Immature natural killer cell (primary cell): Measurements from ENCODE around the gene BRIP1. TPM values are rescaled to one million over a fixed set of nuclear protein-coding genes. Genes with fewer than 3 reads are reported as not detected.

Experiments
- DNase-seq, 3 donors: peaks; one replicate each; pipeline ENCODE4 v3.0.0; 2022; ENCODE audit warnings: mixed read lengths in 1 of 3
- H3K27ac Mint-ChIP-seq, 6 donors: one replicate each; pipeline ENCODE4 v1.8.0; 2020; ENCODE audit warnings: mixed read lengths in 6 of 6, mild to moderate bottlenecking in 5 of 6, inconsistent platforms in 4 of 6, moderate library complexity in 3 of 6
- H3K27me3 Mint-ChIP-seq, 3 donors: one replicate each; pipeline ENCODE4 v1.8.0; 2020 to 2021; ENCODE audit warnings: low read depth in 3 of 3, mild to moderate bottlenecking in 3 of 3, mixed read lengths in 3 of 3, moderate library complexity in 3 of 3, inconsistent platforms in 1 of 3
- H3K36me3 Mint-ChIP-seq, 3 donors: one replicate each; pipeline ENCODE4 v1.8.0; 2020; ENCODE audit warnings: mixed read lengths in 3 of 3, inconsistent platforms in 2 of 3, mild to moderate bottlenecking in 2 of 3
- H3K4me1 Mint-ChIP-seq, 2 donors: one replicate each; pipeline ENCODE4 v1.8.0; 2020; ENCODE audit warnings: inconsistent platforms in 2 of 2, mild to moderate bottlenecking in 2 of 2, mixed read lengths in 2 of 2, moderate library complexity in 1 of 2
- H3K4me3 Mint-ChIP-seq, 5 donors: one replicate each; pipeline ENCODE4 v1.8.0; 2020; ENCODE audit warnings: mild to moderate bottlenecking in 5 of 5, mixed read lengths in 5 of 5, inconsistent platforms in 3 of 5, moderate library complexity in 3 of 5
- H3K9me3 Mint-ChIP-seq, 6 donors: one replicate each; pipeline ENCODE4 v1.8.0; 2020; ENCODE audit warnings: mild to moderate bottlenecking in 6 of 6, mixed read lengths in 6 of 6, inconsistent platforms in 4 of 6, moderate library complexity in 3 of 6
- polyA plus RNA-seq, 3 donors: library from polyadenylated mRNA; unstranded; fragments of 300-500 nt; fragmentation: Illumina TruSeq; gene quantifications; one replicate each; pipeline ENCODE4 v1.2.3, GENCODE V29; 2021

The BRIP1 gene
- polyA plus RNA-seq, 3 donors from 2014 or later: 0.68 to 2.4 (median 0.72) TPM

GRCh38 chr17:61715348-61715747, 148.0 kb downstream of the BRIP1 start:
- no peak overlapping the region for H3K4me3 Mint-ChIP-seq
- DNase-seq: no peak
- no peaks in the 10 kb centered on the region for H3K4me1 Mint-ChIP-seq
- H3K36me3 Mint-ChIP-seq: peaks cover 10 to 23% (median 18%) of the 10 kb centered on the region in 3 donors
- no peak overlapping the region for H3K27ac Mint-ChIP-seq
- peaks cover 0 to 28% (median 16%) of the 10 kb centered on the region in 6 donors for H3K9me3 Mint-ChIP-seq
- peaks cover 0 to 3% (median 1%) of the 10 kb centered on the region in 3 donors for H3K27me3 Mint-ChIP-seq

- peaks cover 0 to 28% (median 16%) of the 10 kb centered on the region in 6 donors for H3K9me3 Mint-ChIP-seq
- no peak overlapping the region for H3K4me3 Mint-ChIP-seq
- H3K27ac Mint-ChIP-seq: no peak overlapping the region
- no peak for DNase-seq
- H3K36me3 Mint-ChIP-seq: peaks cover 10 to 21% (median 18%) of the 10 kb centered on the region in 3 donors
- peaks cover 0 to 3% (median 1%) of the 10 kb centered on the region in 3 donors for H3K27me3 Mint-ChIP-seq
- no peaks in the 10 kb centered on the region for H3K4me1 Mint-ChIP-seq
These were observed 149.0 kb downstream of the BRIP1 start for GRCh38 chr17:61714300-61714699.

- no peaks in the 10 kb centered on the region for H3K4me1 Mint-ChIP-seq
- peaks cover 0 to 3% (median 1%) of the 10 kb centered on the region in 3 donors for H3K27me3 Mint-ChIP-seq
- no peak overlapping the region for H3K4me3 Mint-ChIP-seq
- H3K36me3 Mint-ChIP-seq: peaks cover 8 to 29% (median 19%) of the 10 kb centered on the region in 3 donors
- DNase-seq: no peak
- H3K27ac Mint-ChIP-seq: no peak overlapping the region
- peaks cover 0 to 20% (median 12%) of the 10 kb centered on the region in 6 donors for H3K9me3 Mint-ChIP-seq
These were observed 150.3 kb downstream of the BRIP1 start for GRCh38 chr17:61713035-61713434.

- no peak overlapping the region for H3K27ac Mint-ChIP-seq
These were observed 152.8 kb downstream of the BRIP1 start for GRCh38 chr17:61710546-61710945.

GRCh38 chr17:61709567-61709966, 153.8 kb downstream of the BRIP1 start:
- H3K27me3 Mint-ChIP-seq: peaks cover 0 to 3% (median 2%) of the 10 kb centered on the region in 3 donors
- H3K4me3 Mint-ChIP-seq: no peak overlapping the region
- H3K9me3 Mint-ChIP-seq: peaks cover 0 to 11% (median 0%) of the 10 kb centered on the region in 6 donors
- peaks cover 4 to 27% (median 8%) of the 10 kb centered on the region in 3 donors for H3K36me3 Mint-ChIP-seq
- no peak overlapping the region for H3K27ac Mint-ChIP-seq
- DNase-seq: no peak
- no peaks in the 10 kb centered on the region for H3K4me1 Mint-ChIP-seq

More at GRCh38 chr17:61710546-61710945, 152.8 kb downstream of the BRIP1 start:
- DNase-seq: no peak
- no peaks in the 10 kb centered on the region for H3K4me1 Mint-ChIP-seq
- H3K4me3 Mint-ChIP-seq: no peak overlapping the region
- H3K36me3 Mint-ChIP-seq: peaks cover 4 to 28% (median 8%) of the 10 kb centered on the region in 3 donors
- peaks cover 0 to 8% (median 0%) of the 10 kb centered on the region in 6 donors for H3K9me3 Mint-ChIP-seq
- H3K27me3 Mint-ChIP-seq: peaks cover 0 to 3% (median 2%) of the 10 kb centered on the region in 3 donors

GRCh38 chr17:61704935-61705449, 158.3 kb downstream of the BRIP1 start:
- Mint-ChIP-seq H3K27me3 (peaks cover 0 to 4% (median 0%) of the 10 kb centered on the region in 3 donors), H3K27ac (no peak overlapping the region), H3K4me1 (no peaks in the 10 kb centered on the region), H3K4me3 (no peak overlapping the region), H3K36me3 (peaks cover 14 to 27% (median 22%) of the 10 kb centered on the region in 3 donors), H3K9me3 (peaks cover 24 to 44% (median 29%) of the 10 kb centered on the region in 6 donors)
- no peak for DNase-seq

GRCh38 chr17:61702450-61702849, 160.9 kb downstream of the BRIP1 start:
- Mint-ChIP-seq H3K9me3 (peaks cover 25 to 62% (median 45%) of the 10 kb centered on the region in 6 donors), H3K27ac (no peak overlapping the region), H3K36me3 (peaks cover 18 to 28% (median 21%) of the 10 kb centered on the region in 3 donors), H3K4me3 (no peak overlapping the region), H3K27me3 (peaks cover 0 to 3% (median 0%) of the 10 kb centered on the region in 3 donors), H3K4me1 (no peaks in the 10 kb centered on the region)
- DNase-seq: no peak

GRCh38 chr17:61701978-61702377, 161.3 kb downstream of the BRIP1 start:
- no peak overlapping the region for H3K4me3 Mint-ChIP-seq
- H3K4me1 Mint-ChIP-seq: no peaks in the 10 kb centered on the region
- DNase-seq: no peak
- peaks cover 0 to 2% (median 0%) of the 10 kb centered on the region in 3 donors for H3K27me3 Mint-ChIP-seq
- H3K27ac Mint-ChIP-seq: no peak overlapping the region
- peaks cover 18 to 27% (median 18%) of the 10 kb centered on the region in 3 donors for H3K36me3 Mint-ChIP-seq
- peaks cover 25 to 62% (median 45%) of the 10 kb centered on the region in 6 donors for H3K9me3 Mint-ChIP-seq

GRCh38 chr17:61701334-61701733, 162.0 kb downstream of the BRIP1 start:
- H3K36me3 Mint-ChIP-seq: peaks cover 18 to 27% (median 18%) of the 10 kb centered on the region in 3 donors
- DNase-seq: no peak
- peaks cover 0 to 2% (median 0%) of the 10 kb centered on the region in 3 donors for H3K27me3 Mint-ChIP-seq
- no peak overlapping the region for H3K27ac Mint-ChIP-seq
- peaks cover 22 to 62% (median 45%) of the 10 kb centered on the region in 6 donors for H3K9me3 Mint-ChIP-seq
- H3K4me3 Mint-ChIP-seq: no peak overlapping the region
- no peaks in the 10 kb centered on the region for H3K4me1 Mint-ChIP-seq

- no peak overlapping the region for H3K27ac Mint-ChIP-seq
- DNase-seq: no peak
- H3K4me3 Mint-ChIP-seq: no peak overlapping the region
- no peaks in the 10 kb centered on the region for H3K4me1 Mint-ChIP-seq
- H3K9me3 Mint-ChIP-seq: peaks cover 19 to 62% (median 45%) of the 10 kb centered on the region in 6 donors
- H3K27me3 Mint-ChIP-seq: peaks cover 0 to 2% (median 0%) of the 10 kb centered on the region in 3 donors
- H3K36me3 Mint-ChIP-seq: peaks cover 18 to 24% (median 18%) of the 10 kb centered on the region in 3 donors
These were observed 163.1 kb downstream of the BRIP1 start for GRCh38 chr17:61700252-61700651.

GRCh38 chr17:61699694-61700093, 163.6 kb downstream of the BRIP1 start:
- no peak for DNase-seq
- H3K4me1 Mint-ChIP-seq: no peaks in the 10 kb centered on the region
- H3K9me3 Mint-ChIP-seq: peaks cover 18 to 62% (median 45%) of the 10 kb centered on the region in 6 donors
- peaks cover 18 to 24% (median 18%) of the 10 kb centered on the region in 3 donors for H3K36me3 Mint-ChIP-seq
- no peak overlapping the region for H3K4me3 Mint-ChIP-seq
- no peak overlapping the region for H3K27ac Mint-ChIP-seq
- peaks cover 0 to 2% (median 0%) of the 10 kb centered on the region in 3 donors for H3K27me3 Mint-ChIP-seq

- H3K9me3 Mint-ChIP-seq: peaks cover 17 to 57% (median 45%) of the 10 kb centered on the region in 6 donors
- DNase-seq: no peak
These were observed 164.3 kb downstream of the BRIP1 start for GRCh38 chr17:61699032-61699431.

GRCh38 chr17:61698244-61698643, 165.1 kb downstream of the BRIP1 start:
- H3K27ac Mint-ChIP-seq: no peak overlapping the region
- peaks cover 17 to 49% (median 43%) of the 10 kb centered on the region in 6 donors for H3K9me3 Mint-ChIP-seq
- H3K4me1 Mint-ChIP-seq: no peaks in the 10 kb centered on the region
- peaks cover 14 to 24% (median 18%) of the 10 kb centered on the region in 3 donors for H3K36me3 Mint-ChIP-seq
- peaks cover 0 to 2% (median 0%) of the 10 kb centered on the region in 3 donors for H3K27me3 Mint-ChIP-seq
- no peak overlapping the region for H3K4me3 Mint-ChIP-seq
- DNase-seq: no peak

More at GRCh38 chr17:61699032-61699431, 164.3 kb downstream of the BRIP1 start:
- no peak overlapping the region for H3K4me3 Mint-ChIP-seq
- H3K27ac Mint-ChIP-seq: no peak overlapping the region
- peaks cover 0 to 2% (median 0%) of the 10 kb centered on the region in 3 donors for H3K27me3 Mint-ChIP-seq
- no peaks in the 10 kb centered on the region for H3K4me1 Mint-ChIP-seq
- H3K36me3 Mint-ChIP-seq: peaks cover 18 to 24% (median 18%) of the 10 kb centered on the region in 3 donors

- Mint-ChIP-seq H3K4me1 (no peaks in the 10 kb centered on the region), H3K9me3 (peaks cover 12 to 28% (median 25%) of the 10 kb centered on the region in 6 donors), H3K27ac (no peak overlapping the region), H3K36me3 (peaks cover 6 to 23% (median 13%) of the 10 kb centered on the region in 3 donors), H3K4me3 (no peak overlapping the region), H3K27me3 (peaks cover 0 to 1% (median 0%) of the 10 kb centered on the region in 3 donors)
- DNase-seq: no peak
These were observed 167.5 kb downstream of the BRIP1 start for GRCh38 chr17:61695779-61696337.
